ENCODE data around the gene MSH2.

MSH2 gene

DNA sequence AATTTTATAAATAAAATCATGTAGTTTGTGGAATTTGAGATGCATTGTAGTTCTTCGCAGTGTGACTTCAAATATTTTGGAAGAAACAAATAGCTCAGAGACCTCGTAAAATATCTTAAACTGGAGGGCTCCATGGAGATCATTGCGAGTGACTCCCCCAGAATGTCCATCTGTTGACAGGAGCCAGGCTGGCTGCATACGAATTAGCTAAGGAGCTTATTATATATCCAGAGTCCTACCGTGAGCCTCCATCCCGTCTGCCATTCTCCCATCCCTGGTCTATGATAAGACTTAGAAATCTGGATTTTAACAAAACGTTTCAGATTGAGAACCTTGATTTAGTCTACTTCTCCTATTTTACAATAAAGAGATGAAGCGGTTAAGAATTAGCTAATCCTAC, 80.2 kb downstream of the MSH2 start:
- H2AFZ ChIP-seq (ENCODE audit: low read depth, low read length) = no peak overlapping the region
- no peak overlapping the region for H3K27ac ChIP-seq (ENCODE audit: low read length)
- peaks cover 12% of the 10 kb centered on the region for H3K4me1 ChIP-seq (ENCODE audit: low read length)
- H3K36me3 ChIP-seq (replicated peaks; ENCODE audit: low read depth, low read length) = peaks cover 32% of the 10 kb centered on the region
- H4K20me1 ChIP-seq (ENCODE audit: insufficient read depth, low read length) = 0 out of 2 replicates have a peak, but pooled peaks cover 4% of the 10 kb centered on the region
- H3K9ac ChIP-seq (ENCODE audit: low read length) = no peak overlapping the region
- TF ChIP-seq, protein P1, sequence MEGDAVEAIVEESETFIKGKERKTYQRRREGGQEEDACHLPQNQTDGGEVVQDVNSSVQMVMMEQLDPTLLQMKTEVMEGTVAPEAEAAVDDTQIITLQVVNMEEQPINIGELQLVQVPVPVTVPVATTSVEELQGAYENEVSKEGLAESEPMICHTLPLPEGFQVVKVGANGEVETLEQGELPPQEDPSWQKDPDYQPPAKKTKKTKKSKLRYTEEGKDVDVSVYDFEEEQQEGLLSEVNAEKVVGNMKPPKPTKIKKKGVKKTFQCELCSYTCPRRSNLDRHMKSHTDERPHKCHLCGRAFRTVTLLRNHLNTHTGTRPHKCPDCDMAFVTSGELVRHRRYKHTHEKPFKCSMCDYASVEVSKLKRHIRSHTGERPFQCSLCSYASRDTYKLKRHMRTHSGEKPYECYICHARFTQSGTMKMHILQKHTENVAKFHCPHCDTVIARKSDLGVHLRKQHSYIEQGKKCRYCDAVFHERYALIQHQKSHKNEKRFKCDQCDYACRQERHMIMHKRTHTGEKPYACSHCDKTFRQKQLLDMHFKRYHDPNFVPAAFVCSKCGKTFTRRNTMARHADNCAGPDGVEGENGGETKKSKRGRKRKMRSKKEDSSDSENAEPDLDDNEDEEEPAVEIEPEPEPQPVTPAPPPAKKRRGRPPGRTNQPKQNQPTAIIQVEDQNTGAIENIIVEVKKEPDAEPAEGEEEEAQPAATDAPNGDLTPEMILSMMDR (IDR thresholded peaks at IDR 0.05; ENCODE audit: low read depth, low read length) = no peak
- TF ChIP-seq EZH2phosphoT487 (IDR thresholded peaks at IDR 0.05; ENCODE audit: low read depth) = no peak
- H3K9me3 ChIP-seq (ENCODE audit: insufficient read depth, low read length) = no peaks in the 10 kb centered on the region
- no peaks in the 10 kb centered on the region for H3K79me2 ChIP-seq (ENCODE audit: low read length)
- no peak overlapping the region for H3K4me3 ChIP-seq (ENCODE audit: low read length)
- no peaks in the 10 kb centered on the region for H3K27me3 ChIP-seq (ENCODE audit: low read depth, low read length)
- no peak overlapping the region for H3K4me2 ChIP-seq (ENCODE audit: low read length)

DNA sequence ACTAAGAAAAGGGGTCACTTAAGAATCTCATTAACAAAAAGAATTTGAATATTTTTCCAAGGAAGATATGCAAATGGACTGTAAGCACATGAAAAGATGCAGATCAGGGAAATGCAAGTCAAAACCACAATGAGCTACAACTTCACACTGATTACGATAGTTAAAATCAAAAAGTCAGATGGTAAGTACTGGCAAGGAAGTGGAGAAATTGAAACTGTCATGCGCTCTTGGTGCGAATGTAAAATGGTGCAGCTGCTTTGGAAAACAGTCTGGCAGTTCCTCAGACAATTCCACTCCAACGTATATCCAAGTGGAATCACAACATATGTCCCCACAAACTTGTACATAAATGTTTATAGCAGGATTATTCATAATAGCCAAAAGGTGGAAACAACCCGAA, 81.4 kb downstream of the MSH2 start:
- H2AFZ ChIP-seq (ENCODE audit: low read depth, low read length) = no peak overlapping the region
- H3K79me2 ChIP-seq (ENCODE audit: low read length) = no peaks in the 10 kb centered on the region
- H3K4me3 ChIP-seq (ENCODE audit: low read length) = no peak overlapping the region
- H3K4me1 ChIP-seq (ENCODE audit: low read length) = peaks cover 12% of the 10 kb centered on the region
- H4K20me1 ChIP-seq (ENCODE audit: insufficient read depth, low read length) = 0 out of 2 replicates have a peak, but pooled peaks cover 1% of the 10 kb centered on the region
- TF ChIP-seq, protein P1 (IDR thresholded peaks at IDR 0.05; ENCODE audit: low read depth, low read length) = no peak
- no peak for TF ChIP-seq EZH2phosphoT487 (IDR thresholded peaks at IDR 0.05; ENCODE audit: low read depth)
- H3K4me2 ChIP-seq (ENCODE audit: low read length) = no peak overlapping the region
- H3K36me3 ChIP-seq (replicated peaks; ENCODE audit: low read depth, low read length) = peaks cover 29% of the 10 kb centered on the region
- H3K9me3 ChIP-seq (ENCODE audit: insufficient read depth, low read length) = no peaks in the 10 kb centered on the region
- H3K27me3 ChIP-seq (ENCODE audit: low read depth, low read length) = no peaks in the 10 kb centered on the region
- no peak overlapping the region for H3K27ac ChIP-seq (ENCODE audit: low read length)
- no peak overlapping the region for H3K9ac ChIP-seq (ENCODE audit: low read length)

DNA sequence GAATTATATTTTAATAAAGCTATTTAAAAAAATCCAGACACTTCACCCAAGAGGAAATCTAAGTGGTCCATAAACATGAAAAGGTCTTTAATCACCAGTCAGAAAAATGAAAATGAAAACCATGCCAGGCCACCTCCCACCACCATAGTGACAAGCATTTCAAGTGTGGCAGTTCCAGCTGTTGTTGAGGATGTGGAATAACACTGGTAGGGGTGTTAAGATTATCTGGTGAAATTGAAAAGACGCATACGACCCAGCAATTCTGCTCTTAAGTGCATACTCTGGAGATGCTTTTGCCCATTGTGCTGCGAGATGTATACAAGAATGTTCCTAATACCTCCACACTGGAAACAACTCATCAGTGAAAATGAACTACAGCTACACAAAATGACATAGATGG, 82.2 kb downstream of the MSH2 start:
- no peak overlapping the region for H3K4me2 ChIP-seq (ENCODE audit: low read length)
- no peak overlapping the region for H3K9ac ChIP-seq (ENCODE audit: low read length)
- H4K20me1 ChIP-seq (ENCODE audit: insufficient read depth, low read length) = no peaks in the 10 kb centered on the region
- TF ChIP-seq, protein P1 (IDR thresholded peaks at IDR 0.05; ENCODE audit: low read depth, low read length) = no peak
- TF ChIP-seq EZH2phosphoT487 (IDR thresholded peaks at IDR 0.05; ENCODE audit: low read depth) = no peak
- no peaks in the 10 kb centered on the region for H3K79me2 ChIP-seq (ENCODE audit: low read length)
- no peaks in the 10 kb centered on the region for H3K27me3 ChIP-seq (ENCODE audit: low read depth, low read length)
- no peak overlapping the region for H3K27ac ChIP-seq (ENCODE audit: low read length)
- H3K9me3 ChIP-seq (ENCODE audit: insufficient read depth, low read length) = no peaks in the 10 kb centered on the region
- H3K4me1 ChIP-seq (ENCODE audit: low read length) = peaks cover 12% of the 10 kb centered on the region
- peaks cover 29% of the 10 kb centered on the region for H3K36me3 ChIP-seq (replicated peaks; ENCODE audit: low read depth, low read length)
- no peak overlapping the region for H2AFZ ChIP-seq (ENCODE audit: low read depth, low read length)
- no peak overlapping the region for H3K4me3 ChIP-seq (ENCODE audit: low read length)

DNA sequence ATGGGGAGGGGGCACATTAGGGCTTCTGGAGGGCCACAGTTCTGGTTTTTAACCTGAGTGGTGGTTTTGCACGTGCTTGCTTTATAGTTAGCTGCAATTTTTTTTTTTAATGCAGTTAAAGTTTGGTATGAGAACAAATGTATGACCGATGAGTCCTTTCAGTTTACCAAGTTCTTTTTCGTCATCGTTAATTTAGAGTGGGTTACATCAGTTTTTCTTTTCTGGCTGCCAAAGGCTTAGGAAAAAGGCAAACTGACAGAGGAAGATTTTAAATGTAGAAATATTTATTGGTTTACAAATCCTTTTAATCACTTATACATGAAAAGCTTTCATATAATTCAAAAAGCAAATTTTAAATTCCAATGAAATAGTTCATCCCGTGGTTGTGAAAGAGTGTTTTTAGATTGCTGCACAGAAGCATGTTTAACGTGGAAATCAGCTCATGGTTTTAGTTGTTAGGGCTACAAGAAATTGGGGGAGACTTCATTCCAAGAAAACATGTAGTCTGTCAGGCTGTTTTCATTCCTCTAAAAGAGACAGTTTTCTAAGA, 82.9 kb downstream of the MSH2 start:
- H3K79me2 ChIP-seq (ENCODE audit: low read length) = no peaks in the 10 kb centered on the region
- H3K27me3 ChIP-seq (ENCODE audit: low read depth, low read length) = no peaks in the 10 kb centered on the region
- TF ChIP-seq, protein P1 (IDR thresholded peaks at IDR 0.05; ENCODE audit: low read depth, low read length) = no peak
- TF ChIP-seq EZH2phosphoT487 (IDR thresholded peaks at IDR 0.05; ENCODE audit: low read depth) = no peak
- H3K4me2 ChIP-seq (ENCODE audit: low read length) = no peak overlapping the region
- H3K36me3 ChIP-seq (replicated peaks; ENCODE audit: low read depth, low read length) = peaks cover 28% of the 10 kb centered on the region
- H3K4me3 ChIP-seq (ENCODE audit: low read length) = no peak overlapping the region
- H3K4me1 ChIP-seq (ENCODE audit: low read length) = peaks cover 12% of the 10 kb centered on the region
- no peak overlapping the region for H3K9ac ChIP-seq (ENCODE audit: low read length)
- H4K20me1 ChIP-seq (ENCODE audit: insufficient read depth, low read length) = no peaks in the 10 kb centered on the region
- H2AFZ ChIP-seq (ENCODE audit: low read depth, low read length) = no peak overlapping the region
- H3K27ac ChIP-seq (ENCODE audit: low read length) = no peak overlapping the region
- no peaks in the 10 kb centered on the region for H3K9me3 ChIP-seq (ENCODE audit: insufficient read depth, low read length)
